ENCODE data around the gene IL37.

GRCh38 chr2:112917856-112918255 lies 6.9 kb downstream of the IL37 start:
- TF ChIP-seq CTCF (IDR thresholded peaks at IDR 0.05; ENCODE audit: low read depth, low read length) (no peak), POLR2A (IDR thresholded peaks at IDR 0.05; ENCODE audit: extremely low read depth, insufficient read length) (no peak), MYC (IDR thresholded peaks at IDR 0.05; ENCODE audit: low read depth, low read length) (no peak)
- TF ChIP-seq, protein P1, sequence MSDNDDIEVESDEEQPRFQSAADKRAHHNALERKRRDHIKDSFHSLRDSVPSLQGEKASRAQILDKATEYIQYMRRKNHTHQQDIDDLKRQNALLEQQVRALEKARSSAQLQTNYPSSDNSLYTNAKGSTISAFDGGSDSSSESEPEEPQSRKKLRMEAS (IDR thresholded peaks at IDR 0.05; ENCODE audit: low read depth, low read length) = no peak
